NK-92 treated with Interleukin-12 subunit alpha and Interleukin-12 subunit beta, amount 100 ng/mL, for 24 hours (cell line): ENCODE results near the gene PSMC1.

ENCODE experiments used
- DNase-seq: peaks from one replicate; lab custom pipeline; 2025; lab: John Stamatoyannopoulos, UW

PSMC1 gene

DNA sequence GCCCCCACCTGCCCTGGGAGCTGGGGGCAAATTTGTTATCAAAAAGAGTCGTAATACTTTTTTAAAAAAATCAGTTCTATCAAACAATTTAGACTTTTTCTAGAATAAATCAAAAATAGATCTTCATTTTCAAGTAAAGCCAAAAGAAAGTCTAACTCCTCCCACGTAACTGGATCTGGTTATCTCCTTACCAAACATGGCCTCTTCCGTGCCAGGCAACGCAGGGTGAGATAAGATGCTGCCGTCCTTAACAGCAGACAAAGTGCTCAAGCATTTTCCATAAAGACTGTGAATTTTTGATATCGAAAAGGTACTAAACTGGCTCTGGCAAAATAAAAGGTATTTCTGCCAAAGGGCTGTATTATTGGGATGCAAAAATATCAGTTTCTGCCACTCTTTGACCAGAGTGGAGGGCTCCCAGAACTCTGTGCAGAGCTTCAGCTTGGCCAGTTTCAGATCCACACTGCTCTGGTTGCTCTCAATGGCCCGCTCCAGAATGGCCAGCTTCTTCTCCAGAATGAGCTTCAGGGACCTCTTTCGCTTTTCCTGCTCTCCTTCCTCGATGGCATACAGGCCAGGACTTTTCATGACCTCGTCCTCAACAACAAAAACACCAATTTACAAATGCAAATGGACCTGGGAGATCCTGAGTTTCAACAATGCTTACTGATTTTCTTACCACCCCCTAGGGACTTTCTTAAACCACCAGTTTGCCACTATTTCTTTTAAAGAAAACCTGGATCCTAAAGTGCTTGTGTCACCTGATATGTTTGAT is 46.4 kb downstream of the PSMC1 start:
- DNase-seq = no peak

DNA sequence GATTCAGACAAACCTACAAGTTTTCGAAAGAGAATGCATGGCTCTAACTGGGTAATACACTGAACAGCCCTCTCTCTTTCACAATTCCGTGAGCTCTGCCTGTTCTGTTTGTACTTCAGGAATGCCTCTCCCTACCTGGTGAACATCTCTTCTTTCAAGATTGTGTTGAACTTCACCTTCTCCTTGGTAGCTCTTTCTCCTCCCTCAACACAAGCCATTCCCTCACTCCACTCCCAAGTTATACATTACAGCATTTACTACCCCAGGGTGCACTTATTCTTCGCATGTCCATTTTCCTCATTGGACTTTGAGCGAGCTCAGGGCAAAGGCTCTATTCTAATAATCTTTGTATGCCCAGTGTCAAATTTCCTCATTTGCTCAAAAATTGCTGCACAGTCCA is 47.1 kb downstream of the PSMC1 start:
- no peak for DNase-seq

DNA sequence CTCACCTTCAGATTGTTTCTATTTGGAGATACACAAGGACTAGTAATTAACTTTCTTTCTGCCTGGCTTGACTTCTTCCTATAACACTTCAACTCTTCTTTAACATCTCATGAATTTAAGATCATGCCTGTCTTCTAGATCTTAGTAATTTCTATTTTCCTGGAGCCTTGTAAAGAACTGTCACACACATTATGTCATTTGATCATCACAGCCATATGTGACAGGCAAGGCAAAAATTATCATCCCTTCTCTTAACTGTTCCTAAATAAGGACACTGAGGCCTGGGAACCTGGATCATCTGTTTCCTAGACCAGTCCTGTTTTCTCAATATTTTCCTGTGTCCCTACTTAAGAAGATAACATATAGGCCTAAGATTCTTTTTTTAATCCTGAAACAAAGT is 48.1 kb downstream of the PSMC1 start:
- no peak for DNase-seq

DNA sequence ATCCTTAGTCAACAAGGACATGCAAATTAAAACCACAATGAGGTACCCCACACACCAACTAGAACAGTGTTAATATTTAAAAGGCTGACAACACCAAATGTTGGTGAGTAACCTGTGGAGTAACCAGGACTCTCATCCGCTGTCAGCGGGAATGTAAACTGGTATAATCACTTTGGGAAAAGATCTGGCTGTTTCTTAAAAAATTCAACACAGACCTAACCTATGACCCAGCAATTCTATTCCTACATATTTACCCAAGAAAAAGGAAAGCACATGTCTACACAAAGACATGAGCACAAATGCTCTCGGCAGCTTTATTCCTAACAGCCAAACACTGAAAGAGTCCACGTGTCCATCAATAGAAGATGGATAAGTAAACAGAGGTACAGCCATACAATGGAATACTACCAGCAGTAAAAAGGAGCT is 48.8 kb downstream of the PSMC1 start:
- DNase-seq = no peak

DNA sequence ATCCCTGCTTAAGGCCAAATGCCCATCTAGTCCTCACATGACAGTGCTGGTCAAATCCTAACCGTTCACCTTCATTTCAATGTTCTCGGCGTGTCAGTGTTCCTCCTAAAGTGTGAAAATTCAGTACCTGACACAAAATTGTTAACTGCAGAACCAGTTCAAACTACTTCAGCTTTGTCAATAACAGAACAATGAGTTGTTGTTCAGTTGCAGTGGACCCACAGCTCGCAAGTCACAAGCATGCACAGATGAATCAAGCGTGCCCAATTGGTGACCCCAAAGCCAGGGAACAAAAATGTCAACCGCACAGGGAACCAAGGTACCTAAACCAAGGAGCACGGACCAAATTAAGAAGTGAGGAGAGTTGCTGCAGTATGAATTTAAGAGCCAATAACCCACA is 52.2 kb downstream of the PSMC1 start:
- no peak for DNase-seq

DNA sequence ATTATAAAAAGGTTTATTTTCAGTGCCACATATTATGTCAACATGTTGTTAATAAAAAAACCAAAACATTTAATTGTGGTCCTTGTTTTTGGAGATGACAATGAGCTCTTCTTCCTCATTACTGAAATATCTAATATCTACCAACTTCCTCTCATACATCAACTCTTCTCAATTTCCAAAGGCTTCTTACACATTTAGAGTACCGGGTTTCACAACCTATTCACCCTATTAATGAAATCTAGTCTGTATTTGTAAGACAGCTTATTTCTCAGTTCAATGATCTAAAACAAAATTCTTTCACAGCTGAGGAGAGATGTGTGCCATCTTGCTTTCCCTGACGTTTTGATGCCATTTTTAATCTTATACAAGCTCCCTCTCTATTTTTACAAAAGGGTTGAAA is 60.9 kb downstream of the PSMC1 start:
- no peak for DNase-seq

DNA sequence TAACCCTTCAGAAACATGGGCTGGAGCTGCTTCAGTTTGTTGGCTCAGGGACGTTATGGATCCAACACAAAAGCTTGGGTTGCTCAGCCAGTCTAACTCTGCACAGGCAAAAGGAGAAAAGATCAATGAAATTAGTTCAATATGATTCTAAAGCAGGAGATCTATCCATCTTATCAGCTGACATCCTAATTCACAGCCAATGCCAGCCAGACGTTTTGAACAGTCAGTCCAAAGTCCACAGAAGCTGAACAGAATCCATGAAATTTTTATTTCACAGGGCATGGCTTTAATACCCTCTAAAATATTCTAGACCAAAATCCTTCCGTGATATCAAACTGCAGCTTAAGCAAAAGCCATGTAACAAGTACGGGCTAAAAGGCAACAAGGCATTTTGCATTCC is 61.7 kb downstream of the PSMC1 start:
- no peak for DNase-seq

DNA sequence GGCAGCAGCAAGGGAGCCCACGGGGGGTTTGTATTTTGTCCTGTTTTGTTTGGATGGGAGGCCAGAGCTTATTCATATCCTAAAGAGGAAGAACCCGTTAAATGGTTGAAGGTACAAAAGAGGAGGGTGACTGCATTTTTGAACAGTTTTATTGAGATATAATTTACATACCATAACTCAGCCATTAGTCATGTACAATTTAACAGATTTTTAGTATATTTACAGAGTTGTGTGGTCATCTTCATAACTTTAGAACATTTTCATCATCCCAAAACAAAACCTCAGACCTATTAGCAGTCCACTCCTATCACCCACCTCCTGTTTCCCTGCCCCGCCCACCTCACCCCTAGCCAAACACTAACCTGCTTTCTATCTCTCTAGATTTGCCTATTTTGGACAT is 62.8 kb downstream of the PSMC1 start:
- no peak for DNase-seq

DNA sequence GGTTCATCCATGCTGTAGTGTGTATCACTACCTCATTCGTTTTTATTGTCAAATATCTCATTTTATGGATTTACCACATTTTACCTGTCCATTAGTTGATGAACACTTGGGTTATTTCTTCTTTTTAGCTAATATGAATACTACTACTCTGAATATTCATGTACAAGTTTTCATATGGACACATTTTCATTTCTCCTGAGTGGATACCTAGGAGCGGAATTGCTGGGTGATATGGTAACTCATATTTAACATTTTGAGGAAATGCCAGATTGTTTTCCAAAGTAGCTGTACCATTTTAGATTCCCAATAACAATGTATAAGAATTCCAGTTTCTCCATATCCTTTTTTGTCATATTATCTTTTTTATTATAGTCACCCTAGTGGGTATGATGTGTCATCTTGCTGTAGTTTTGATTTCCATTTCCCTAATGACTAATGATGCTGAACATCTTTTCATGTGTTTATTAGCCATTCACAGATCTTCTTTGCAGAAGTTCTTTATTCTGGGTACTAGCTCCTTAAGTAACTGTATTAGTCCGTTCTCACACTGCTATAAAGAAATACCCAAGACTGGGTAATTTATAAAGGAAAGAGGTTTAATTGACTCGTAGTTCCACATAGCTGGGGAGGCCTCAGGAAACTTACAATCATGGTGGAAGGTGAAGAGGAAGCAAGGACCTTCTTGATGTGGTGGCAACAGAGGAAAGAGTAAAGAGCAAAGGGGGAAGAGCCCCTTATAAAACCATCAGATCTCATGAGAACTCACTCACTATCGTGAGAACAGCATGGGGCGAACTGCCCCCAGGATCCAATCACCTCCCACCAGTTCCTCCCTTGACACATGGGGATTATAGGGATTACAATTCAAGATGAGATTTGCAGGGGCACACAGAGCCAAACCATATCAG is 63.5 kb downstream of the PSMC1 start:
- DNase-seq = no peak

DNA sequence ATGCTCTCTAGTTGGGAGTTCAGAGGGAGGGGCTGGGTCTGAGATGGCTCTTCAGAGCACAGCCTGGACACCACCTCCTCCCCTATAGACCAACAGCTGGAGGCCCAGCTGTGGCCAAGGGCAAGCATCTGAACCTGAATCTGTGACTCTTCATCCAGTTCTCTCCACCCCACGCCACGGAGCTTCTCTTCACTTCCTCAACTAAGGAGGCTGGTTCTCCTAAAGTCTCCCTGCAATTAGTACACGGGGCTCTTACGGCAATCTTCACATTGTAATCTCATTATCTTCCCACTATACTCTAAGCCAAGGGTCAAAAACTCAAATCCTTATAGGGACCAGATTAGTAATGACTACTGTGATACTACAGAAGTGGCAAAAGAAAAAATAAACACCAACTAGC is 65.5 kb downstream of the PSMC1 start:
- DNase-seq = no peak
